ENCODE data around the gene ARHGEF5.
"Not testable (repeated sequence)": the region's sequence is repeated elsewhere in the genome, so short reads cannot be mapped to it uniquely, and the experiment has no call there.

The ARHGEF5 gene

GRCh38 chr7:144403102-144403501, 47.9 kb downstream of the ARHGEF5 start:
- Histone ChIP-seq H3K27me3 (ENCODE audit: control insufficient read depth, insufficient read depth, low read length) (no peaks in the 10 kb centered on the region), H3K9ac (ENCODE audit: low read depth, low read length) (no peak overlapping the region), H3K27ac (ENCODE audit: low read depth, low read length) (no peak overlapping the region), H3K36me3 (ENCODE audit: control insufficient read depth, insufficient read depth, low read length) (no peaks in the 10 kb centered on the region), H3K9me3 (ENCODE audit: control insufficient read depth, insufficient read depth, low read length) (no peaks in the 10 kb centered on the region), H3K4me3 (ENCODE audit: low read depth, low read length) (no peak overlapping the region), H3K4me1 (ENCODE audit: control insufficient read depth, insufficient read depth, low read length) (peaks cover 8% of the 10 kb centered on the region)

DNA sequence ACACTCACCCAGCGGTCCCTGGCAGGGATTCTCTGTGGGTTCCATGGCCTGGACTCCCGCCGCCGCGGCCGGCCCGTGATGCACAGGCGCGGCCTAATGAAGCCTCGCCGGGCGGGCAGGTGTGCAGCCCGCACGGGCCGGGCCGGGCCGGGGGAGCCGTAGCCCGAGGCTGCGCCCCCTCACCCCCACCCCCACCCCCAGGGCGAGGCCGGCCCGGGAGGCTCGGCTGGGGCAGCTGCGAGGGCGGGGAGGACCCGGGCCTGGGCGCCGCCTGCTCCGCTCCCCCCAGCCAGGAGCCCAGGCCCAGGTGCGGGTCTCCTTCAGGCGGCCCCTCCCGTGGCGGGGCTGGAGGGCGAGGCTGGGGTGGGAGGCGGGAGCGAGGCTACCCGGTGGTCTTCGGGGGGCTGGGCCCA, 48.5 kb downstream of the ARHGEF5 start, which contains the start of gene NOBOX:
TSS of gene NOBOX (minus strand) at position 45 of the 413 bp plus-strand sequence.
- Histone ChIP-seq H3K9ac (ENCODE audit: low read depth, low read length) (no peak within 1 kb of the TSS), H3K36me3 (ENCODE audit: control insufficient read depth, insufficient read depth, low read length) (no peaks in the 10 kb centered on the region), H3K4me3 (ENCODE audit: low read depth, low read length) (no peak within 1 kb of the TSS), H3K4me1 (ENCODE audit: control insufficient read depth, insufficient read depth, low read length) (peaks cover 8% of the 10 kb centered on the region), H3K27ac (ENCODE audit: low read depth, low read length) (no peak within 1 kb of the TSS), H3K9me3 (ENCODE audit: control insufficient read depth, insufficient read depth, low read length) (no peaks in the 10 kb centered on the region), H3K27me3 (ENCODE audit: control insufficient read depth, insufficient read depth, low read length) (no peaks in the 10 kb centered on the region)

- Histone ChIP-seq H3K9me3 (ENCODE audit: control insufficient read depth, insufficient read depth, low read length) (no peaks in the 10 kb centered on the region), H3K4me3 (ENCODE audit: low read depth, low read length) (no peak overlapping the region), H3K27ac (ENCODE audit: low read depth, low read length) (no peak overlapping the region), H3K27me3 (ENCODE audit: control insufficient read depth, insufficient read depth, low read length) (no peaks in the 10 kb centered on the region), H3K4me1 (ENCODE audit: control insufficient read depth, insufficient read depth, low read length) (peaks cover 8% of the 10 kb centered on the region), H3K9ac (ENCODE audit: low read depth, low read length) (no peak overlapping the region), H3K36me3 (ENCODE audit: control insufficient read depth, insufficient read depth, low read length) (no peaks in the 10 kb centered on the region)
Measured at GRCh38 chr7:144404946-144405345, 49.7 kb downstream of the ARHGEF5 start.

GRCh38 chr7:144407266-144407931, 52.2 kb downstream of the ARHGEF5 start:
- Histone ChIP-seq H3K4me3 (ENCODE audit: low read depth, low read length) (no peak overlapping the region), H3K36me3 (ENCODE audit: control insufficient read depth, insufficient read depth, low read length) (no peaks in the 10 kb centered on the region), H3K9me3 (ENCODE audit: control insufficient read depth, insufficient read depth, low read length) (no peaks in the 10 kb centered on the region), H3K4me1 (ENCODE audit: control insufficient read depth, insufficient read depth, low read length) (peaks cover 8% of the 10 kb centered on the region), H3K27ac (ENCODE audit: low read depth, low read length) (no peak overlapping the region), H3K27me3 (ENCODE audit: control insufficient read depth, insufficient read depth, low read length) (no peaks in the 10 kb centered on the region), H3K9ac (ENCODE audit: low read depth, low read length) (no peak overlapping the region)

GRCh38 chr7:144408121-144408520, 52.9 kb downstream of the ARHGEF5 start:
- Histone ChIP-seq H3K27me3 (ENCODE audit: control insufficient read depth, insufficient read depth, low read length) (no peaks in the 10 kb centered on the region), H3K9ac (ENCODE audit: low read depth, low read length) (no peak overlapping the region), H3K4me3 (ENCODE audit: low read depth, low read length) (no peak overlapping the region)

DNA sequence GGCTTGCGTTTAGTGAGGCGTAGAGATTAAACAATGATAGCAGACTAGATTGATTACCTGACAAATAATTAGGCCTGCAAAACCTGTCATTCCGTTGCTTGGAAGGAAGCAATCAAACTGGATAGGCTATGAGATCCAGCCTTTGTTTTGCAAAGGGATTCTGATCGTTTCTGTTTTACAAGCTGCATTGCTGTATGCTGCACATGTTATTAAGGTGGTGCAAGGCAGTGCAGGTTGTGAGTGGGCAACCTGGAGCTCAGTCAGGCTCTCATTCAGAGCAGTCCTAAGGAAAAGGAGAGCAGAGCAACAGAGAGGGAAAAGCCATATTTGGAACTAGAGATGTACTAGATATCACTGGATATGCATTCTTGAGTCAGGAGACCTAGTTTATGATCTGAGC, 55.2 kb downstream of the ARHGEF5 start:
- Histone ChIP-seq H3K36me3 (ENCODE audit: control insufficient read depth, insufficient read depth, low read length) (no peaks in the 10 kb centered on the region), H3K4me1 (ENCODE audit: control insufficient read depth, insufficient read depth, low read length) (peaks cover 8% of the 10 kb centered on the region), H3K4me3 (ENCODE audit: low read depth, low read length) (no peak overlapping the region), H3K9me3 (ENCODE audit: control insufficient read depth, insufficient read depth, low read length) (no peaks in the 10 kb centered on the region), H3K27me3 (ENCODE audit: control insufficient read depth, insufficient read depth, low read length) (no peaks in the 10 kb centered on the region), H3K27ac (ENCODE audit: low read depth, low read length) (no peak overlapping the region), H3K9ac (ENCODE audit: low read depth, low read length) (no peak overlapping the region)

More at GRCh38 chr7:144408121-144408520, 52.9 kb downstream of the ARHGEF5 start:
- no peak overlapping the region for H3K27ac ChIP-seq (ENCODE audit: low read depth, low read length)
- H3K4me1 ChIP-seq (ENCODE audit: control insufficient read depth, insufficient read depth, low read length), result peaks cover 8% of the 10 kb centered on the region
- H3K9me3 ChIP-seq (ENCODE audit: control insufficient read depth, insufficient read depth, low read length), result no peaks in the 10 kb centered on the region
- no peaks in the 10 kb centered on the region for H3K36me3 ChIP-seq (ENCODE audit: control insufficient read depth, insufficient read depth, low read length)

GRCh38 chr7:144414815-144415214, 59.6 kb downstream of the ARHGEF5 start:
- H3K9ac ChIP-seq (ENCODE audit: low read depth, low read length), result no peak overlapping the region

DNA sequence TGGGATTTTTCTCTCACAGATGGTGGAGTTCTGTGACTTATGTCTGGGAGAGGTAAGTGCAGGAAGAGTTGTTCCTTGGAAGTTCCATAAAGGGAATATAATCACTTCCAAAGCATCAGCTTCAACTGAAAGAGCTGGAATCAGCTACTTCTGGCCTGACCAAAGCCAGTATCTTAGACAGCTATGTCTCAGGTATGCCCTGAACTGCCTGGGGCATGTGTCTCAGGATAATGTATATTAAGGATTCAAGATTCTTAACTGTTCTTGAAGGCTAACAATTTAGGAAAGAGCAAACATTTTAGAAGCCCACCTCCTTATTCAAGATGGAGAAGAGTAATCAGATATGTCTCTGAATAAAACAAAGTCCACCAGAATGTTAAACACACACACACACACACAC, 60.7 kb downstream of the ARHGEF5 start:
- no peaks in the 10 kb centered on the region for H3K9me3 ChIP-seq (ENCODE audit: control insufficient read depth, insufficient read depth, low read length)
- H3K27ac ChIP-seq (ENCODE audit: low read depth, low read length), result no peak overlapping the region
- H3K9ac ChIP-seq (ENCODE audit: low read depth, low read length), result no peak overlapping the region
- no peaks in the 10 kb centered on the region for H3K4me1 ChIP-seq (ENCODE audit: control insufficient read depth, insufficient read depth, low read length)
- no peak overlapping the region for H3K4me3 ChIP-seq (ENCODE audit: low read depth, low read length)
- no peaks in the 10 kb centered on the region for H3K36me3 ChIP-seq (ENCODE audit: control insufficient read depth, insufficient read depth, low read length)
- no peaks in the 10 kb centered on the region for H3K27me3 ChIP-seq (ENCODE audit: control insufficient read depth, insufficient read depth, low read length)

More at GRCh38 chr7:144414815-144415214, 59.6 kb downstream of the ARHGEF5 start:
- Histone ChIP-seq H3K27me3 (ENCODE audit: control insufficient read depth, insufficient read depth, low read length) (no peaks in the 10 kb centered on the region), H3K4me1 (ENCODE audit: control insufficient read depth, insufficient read depth, low read length) (no peaks in the 10 kb centered on the region), H3K4me3 (ENCODE audit: low read depth, low read length) (no peak overlapping the region), H3K9me3 (ENCODE audit: control insufficient read depth, insufficient read depth, low read length) (no peaks in the 10 kb centered on the region), H3K36me3 (ENCODE audit: control insufficient read depth, insufficient read depth, low read length) (no peaks in the 10 kb centered on the region), H3K27ac (ENCODE audit: low read depth, low read length) (no peak overlapping the region)

- H3K9ac ChIP-seq (ENCODE audit: low read depth, low read length), result no peak overlapping the region
- H3K4me3 ChIP-seq (ENCODE audit: low read depth, low read length), result no peak overlapping the region
- H3K36me3 ChIP-seq (ENCODE audit: control insufficient read depth, insufficient read depth, low read length), result no peaks in the 10 kb centered on the region
- no peak overlapping the region for H3K27ac ChIP-seq (ENCODE audit: low read depth, low read length)
- no peaks in the 10 kb centered on the region for H3K9me3 ChIP-seq (ENCODE audit: control insufficient read depth, insufficient read depth, low read length)
- no peaks in the 10 kb centered on the region for H3K4me1 ChIP-seq (ENCODE audit: control insufficient read depth, insufficient read depth, low read length)
- no peaks in the 10 kb centered on the region for H3K27me3 ChIP-seq (ENCODE audit: control insufficient read depth, insufficient read depth, low read length)
Measured at GRCh38 chr7:144416341-144416740, 61.1 kb downstream of the ARHGEF5 start.

- not testable (repeated sequence) for H3K27ac ChIP-seq (ENCODE audit: low read depth, low read length); H3K27me3 ChIP-seq (ENCODE audit: control insufficient read depth, insufficient read depth, low read length); H3K4me3 ChIP-seq (ENCODE audit: low read depth, low read length); H3K4me1 ChIP-seq (ENCODE audit: control insufficient read depth, insufficient read depth, low read length); H3K9ac ChIP-seq (ENCODE audit: low read depth, low read length); H3K9me3 ChIP-seq (ENCODE audit: control insufficient read depth, insufficient read depth, low read length); H3K36me3 ChIP-seq (ENCODE audit: control insufficient read depth, insufficient read depth, low read length)
Measured at GRCh38 chr7:144418931-144419330, 63.7 kb downstream of the ARHGEF5 start.

GRCh38 chr7:144427539-144427938, 72.3 kb downstream of the ARHGEF5 start:
- not testable (repeated sequence) for H3K4me1 ChIP-seq (ENCODE audit: control insufficient read depth, insufficient read depth, low read length); H3K36me3 ChIP-seq (ENCODE audit: control insufficient read depth, insufficient read depth, low read length); H3K27ac ChIP-seq (ENCODE audit: low read depth, low read length); H3K4me3 ChIP-seq (ENCODE audit: low read depth, low read length); H3K27me3 ChIP-seq (ENCODE audit: control insufficient read depth, insufficient read depth, low read length); H3K9ac ChIP-seq (ENCODE audit: low read depth, low read length)
- peaks cover 35% of the 10 kb centered on the region for H3K9me3 ChIP-seq (ENCODE audit: control insufficient read depth, insufficient read depth, low read length)
